AG09319 (cell line): ENCODE data around the gene PTGFR.

ENCODE experiments used
- DNase-seq: peaks from one replicate; pipeline ENCODE4 v3.0.0-alpha.2; 2010; ENCODE audit warnings: low read depth; ENCODE audit errors: extremely low read depth
- TF ChIP-seq, protein P1 (sequence below): IDR thresholded peaks from 2 replicates; pipeline ENCODE4 v1.5.1; 2011; ENCODE audit warnings: low read depth, mild to moderate bottlenecking, inconsistent platforms, low read length, moderate library complexity

The PTGFR gene

DNA sequence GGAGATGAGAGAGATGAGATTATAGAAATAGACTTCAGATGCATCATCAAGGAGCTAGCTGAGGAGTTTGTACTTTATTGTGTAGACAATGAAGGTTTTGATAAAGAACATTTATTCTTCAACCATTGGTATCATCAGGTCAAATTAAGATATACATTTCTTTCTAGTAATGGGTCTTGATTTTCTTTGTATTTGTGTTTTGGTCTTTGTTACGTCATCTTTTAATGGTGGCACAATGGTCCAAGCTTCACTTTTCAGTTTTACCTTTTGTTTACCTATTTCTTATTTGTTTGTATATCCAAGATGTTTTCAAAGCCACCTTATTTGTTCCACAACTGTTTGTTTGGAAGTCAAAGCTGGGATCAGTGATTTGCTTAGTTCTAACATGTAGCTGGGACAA lies 44.5 kb downstream of the PTGFR start:
- DNase-seq, result no peak
- TF ChIP-seq, protein P1, sequence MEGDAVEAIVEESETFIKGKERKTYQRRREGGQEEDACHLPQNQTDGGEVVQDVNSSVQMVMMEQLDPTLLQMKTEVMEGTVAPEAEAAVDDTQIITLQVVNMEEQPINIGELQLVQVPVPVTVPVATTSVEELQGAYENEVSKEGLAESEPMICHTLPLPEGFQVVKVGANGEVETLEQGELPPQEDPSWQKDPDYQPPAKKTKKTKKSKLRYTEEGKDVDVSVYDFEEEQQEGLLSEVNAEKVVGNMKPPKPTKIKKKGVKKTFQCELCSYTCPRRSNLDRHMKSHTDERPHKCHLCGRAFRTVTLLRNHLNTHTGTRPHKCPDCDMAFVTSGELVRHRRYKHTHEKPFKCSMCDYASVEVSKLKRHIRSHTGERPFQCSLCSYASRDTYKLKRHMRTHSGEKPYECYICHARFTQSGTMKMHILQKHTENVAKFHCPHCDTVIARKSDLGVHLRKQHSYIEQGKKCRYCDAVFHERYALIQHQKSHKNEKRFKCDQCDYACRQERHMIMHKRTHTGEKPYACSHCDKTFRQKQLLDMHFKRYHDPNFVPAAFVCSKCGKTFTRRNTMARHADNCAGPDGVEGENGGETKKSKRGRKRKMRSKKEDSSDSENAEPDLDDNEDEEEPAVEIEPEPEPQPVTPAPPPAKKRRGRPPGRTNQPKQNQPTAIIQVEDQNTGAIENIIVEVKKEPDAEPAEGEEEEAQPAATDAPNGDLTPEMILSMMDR, result no peak

DNA sequence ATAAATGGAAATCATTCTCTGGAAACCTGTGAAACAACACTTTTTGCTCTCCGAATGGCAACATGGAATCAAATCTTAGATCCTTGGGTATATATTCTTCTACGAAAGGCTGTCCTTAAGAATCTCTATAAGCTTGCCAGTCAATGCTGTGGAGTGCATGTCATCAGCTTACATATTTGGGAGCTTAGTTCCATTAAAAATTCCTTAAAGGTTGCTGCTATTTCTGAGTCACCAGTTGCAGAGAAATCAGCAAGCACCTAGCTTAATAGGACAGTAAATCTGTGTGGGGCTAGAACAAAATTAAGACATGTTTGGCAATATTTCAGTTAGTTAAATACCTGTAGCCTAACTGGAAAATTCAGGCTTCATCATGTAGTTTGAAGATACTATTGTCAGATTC lies 45.7 kb downstream of the PTGFR start:
- DNase-seq, result no peak
- TF ChIP-seq, protein P1, result no peak

DNA sequence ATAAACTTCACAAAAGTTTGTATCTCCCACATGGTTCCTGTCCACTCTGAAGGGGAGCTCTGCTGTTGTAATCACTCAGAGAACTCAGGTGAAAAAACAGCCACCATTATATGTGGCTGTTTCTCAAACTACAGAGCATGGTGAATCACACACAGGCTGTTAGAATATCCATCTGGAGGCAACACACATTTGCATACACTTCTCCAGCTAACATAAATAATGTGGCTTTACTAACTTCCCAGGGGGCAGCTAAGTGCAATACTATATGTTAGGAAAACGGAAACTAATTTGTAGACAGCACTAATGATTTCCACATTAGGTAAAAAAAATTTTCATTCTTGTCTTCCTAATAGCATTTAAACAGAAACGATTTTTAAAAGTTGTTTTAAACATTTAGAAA lies 49.3 kb downstream of the PTGFR start:
- DNase-seq, result no peak
- TF ChIP-seq, protein P1, result no peak

DNA sequence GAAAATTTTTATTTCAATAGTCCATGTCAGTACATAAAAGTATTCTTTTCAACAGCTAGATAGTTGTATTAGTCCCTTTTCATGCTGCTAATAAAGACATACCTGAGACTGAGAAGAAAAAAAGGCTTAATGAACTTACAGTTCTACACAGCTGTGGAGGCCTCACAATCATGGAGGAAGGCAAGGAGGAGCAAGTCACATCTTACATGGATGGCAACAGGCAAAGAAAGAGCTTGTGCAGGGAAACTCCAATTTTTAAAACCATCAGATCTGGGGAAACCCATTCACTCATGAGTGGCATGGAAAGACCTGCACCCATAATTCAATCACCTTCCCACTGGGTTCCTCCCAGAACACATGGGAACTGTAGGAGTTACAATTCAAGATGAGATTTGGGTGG lies 50.7 kb downstream of the PTGFR start:
- TF ChIP-seq, protein P1, result no peak
- DNase-seq, result no peak

DNA sequence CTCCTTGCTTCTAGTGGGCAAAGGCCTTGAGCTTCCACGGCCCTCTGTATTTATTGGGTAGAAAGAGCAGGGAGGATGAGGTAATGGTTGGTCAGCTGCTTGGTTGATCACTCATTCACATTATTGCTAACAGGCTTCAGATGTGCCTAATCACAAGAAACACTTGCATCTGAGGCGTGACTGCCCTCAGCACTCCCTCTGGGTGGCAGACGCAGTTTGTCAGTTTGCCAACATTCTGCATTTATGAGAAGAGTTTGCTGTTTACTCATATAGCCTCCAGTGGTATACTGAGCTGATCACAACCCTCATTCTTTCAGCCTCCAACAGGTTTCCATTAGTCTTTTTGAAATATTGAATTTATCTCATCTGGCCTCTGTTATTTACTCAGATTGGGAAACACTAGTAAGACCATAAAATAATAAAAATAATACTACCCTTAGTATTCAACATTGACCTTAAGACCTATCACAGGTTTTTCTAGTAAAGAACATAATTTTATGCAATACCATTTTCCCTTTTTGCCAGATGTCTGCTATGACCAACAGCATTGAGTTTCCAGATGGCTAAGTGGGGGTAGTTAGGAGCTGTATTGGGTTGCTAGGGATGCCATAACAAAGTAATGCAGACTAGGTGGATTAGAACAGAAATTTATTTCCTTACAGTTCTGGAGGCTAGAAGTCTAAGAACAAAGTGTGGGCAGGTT lies 53.3 kb downstream of the PTGFR start:
- TF ChIP-seq, protein P1, result no peak
- DNase-seq, result peak; percentile 54

DNA sequence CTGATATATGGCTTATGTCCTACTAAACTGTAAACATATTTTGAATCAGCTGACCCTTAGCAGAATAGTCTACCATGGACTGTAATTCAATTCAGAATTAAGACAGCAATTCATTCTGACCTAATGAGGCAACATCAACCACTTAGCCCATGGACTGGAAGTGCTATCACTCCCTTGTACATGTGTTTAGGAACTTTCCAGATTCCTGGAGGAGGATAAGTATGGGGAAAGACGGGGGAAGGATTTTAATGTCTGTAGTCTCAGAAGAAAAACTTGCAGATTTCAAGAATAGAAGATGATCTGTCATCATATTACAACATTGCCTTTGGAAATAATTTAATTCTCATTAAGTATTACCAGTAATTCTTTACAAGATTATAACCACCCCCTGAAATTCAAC lies 56.3 kb downstream of the PTGFR start:
- TF ChIP-seq, protein P1, result no peak
- no peak for DNase-seq

DNA sequence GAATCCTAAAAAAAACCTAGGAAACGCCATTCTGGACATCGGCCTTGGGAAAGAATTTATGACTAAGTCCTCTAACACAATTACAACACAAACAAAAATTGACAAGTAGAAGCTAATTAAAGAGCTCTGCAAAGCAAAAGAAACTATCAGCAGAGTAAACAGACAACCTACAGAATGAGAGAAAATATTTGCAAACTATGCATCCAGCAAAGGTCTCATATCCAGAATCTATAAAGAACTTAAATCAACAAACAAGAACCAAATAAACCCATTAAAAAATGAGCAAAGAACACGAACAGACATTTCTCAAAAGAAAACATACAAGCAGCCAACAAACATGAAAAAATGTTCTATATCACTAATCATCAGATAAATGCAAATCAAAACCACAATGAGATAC lies 58.6 kb downstream of the PTGFR start:
- no peak for DNase-seq
- TF ChIP-seq, protein P1, result no peak
